HEK293 (cell line): Measurements from ENCODE around the gene PRMT1.

Source experiments
- CTCF ChIP-seq: fragments of 450-650 bp; formaldehyde crosslinking; IDR thresholded peaks from 2 replicates; pipeline ENCODE4 v1.5.1; 2016; ENCODE audit warnings: missing biosample characterization, missing genetic modification characterization
- FEZF1 ChIP-seq: fragments of 450-650 bp; formaldehyde crosslinking; IDR thresholded peaks from 2 replicates; pipeline ENCODE4 v1.5.1; 2016; ENCODE audit warnings: missing biosample characterization, missing genetic modification characterization
- KLF8 ChIP-seq: fragments of 450-650 bp; formaldehyde crosslinking; IDR thresholded peaks from 2 replicates; pipeline ENCODE4 v1.5.1; 2016; ENCODE audit warnings: missing biosample characterization, missing genetic modification characterization
- OVOL3 ChIP-seq: fragments of 450-650 bp; formaldehyde crosslinking; IDR thresholded peaks from 2 replicates; pipeline ENCODE4 v1.5.1; 2016; ENCODE audit warnings: missing biosample characterization, missing genetic modification characterization
- PBX3 ChIP-seq: sonication (generic); formaldehyde crosslinking; IDR thresholded peaks from 2 replicates; pipeline ENCODE4 v1.8.1; 2022; ENCODE audit warnings: mild to moderate bottlenecking, moderate library complexity, missing genetic modification reagents
- SCRT2 ChIP-seq: fragments of 450-650 bp; formaldehyde crosslinking; IDR thresholded peaks from 2 replicates; pipeline ENCODE4 v1.5.1; 2016; ENCODE audit warnings: missing biosample characterization, missing genetic modification characterization
- SETDB1 ChIP-seq: IDR thresholded peaks from one replicate; pipeline ENCODE4 v1.6.1; 2017; ENCODE audit warnings: mild to moderate bottlenecking, low read length, moderate library complexity, mixed read lengths; ENCODE audit not compliant: insufficient read length
- SP3 ChIP-seq: fragments of 450-650 bp; formaldehyde crosslinking; IDR thresholded peaks from 2 replicates; pipeline ENCODE4 v1.5.1; 2016; ENCODE audit warnings: missing biosample characterization, missing genetic modification characterization
- YY2 ChIP-seq: fragments of 450-650 bp; formaldehyde crosslinking; IDR thresholded peaks from 2 replicates; pipeline ENCODE4 v1.5.1; 2016; ENCODE audit warnings: missing biosample characterization, missing genetic modification characterization
- ZBTB44 ChIP-seq: fragments of 450-650 bp; IDR thresholded peaks from 2 replicates; pipeline ENCODE4 v1.5.1; 2018; ENCODE audit warnings: missing biosample characterization, mild to moderate bottlenecking, missing genetic modification characterization
- ZBTB7A ChIP-seq: fragments of 450-650 bp; formaldehyde crosslinking; IDR thresholded peaks from 2 replicates; pipeline ENCODE4 v1.5.1; 2016; ENCODE audit warnings: low read depth, missing biosample characterization, missing genetic modification characterization
- ZBTB8A ChIP-seq: fragments of 450-650 bp; formaldehyde crosslinking; IDR thresholded peaks from 2 replicates; pipeline ENCODE4 v1.5.1; 2016; ENCODE audit warnings: missing biosample characterization, missing genetic modification characterization
- ZFP3 ChIP-seq: fragments of 450-650 bp; formaldehyde crosslinking; IDR thresholded peaks from 2 replicates; pipeline ENCODE4 v1.5.1; 2016; ENCODE audit warnings: low read depth, missing biosample characterization, missing genetic modification characterization
- ZNF114 ChIP-seq: fragments of 450-650 bp; formaldehyde crosslinking; IDR thresholded peaks from 2 replicates; pipeline ENCODE4 v1.5.0; 2017; ENCODE audit warnings: missing biosample characterization, missing genetic modification characterization
- ZNF140 ChIP-seq: fragments of 450-650 bp; formaldehyde crosslinking; IDR thresholded peaks from 2 replicates; pipeline ENCODE4 v1.5.1; 2016; ENCODE audit warnings: missing biosample characterization, missing genetic modification characterization
- ZNF169 ChIP-seq: fragments of 450-650 bp; formaldehyde crosslinking; IDR thresholded peaks from 2 replicates; pipeline ENCODE4 v1.5.1; 2016; ENCODE audit warnings: missing biosample characterization, missing genetic modification characterization
- ZNF174 ChIP-seq: fragments of 450-650 bp; formaldehyde crosslinking; IDR thresholded peaks from 2 replicates; pipeline ENCODE4 v1.5.0; 2017; ENCODE audit warnings: missing biosample characterization, mild to moderate bottlenecking, missing genetic modification characterization
- ZNF311 ChIP-seq: fragments of 450-650 bp; formaldehyde crosslinking; IDR thresholded peaks from 2 replicates; pipeline ENCODE4 v1.5.1; 2017; ENCODE audit warnings: missing biosample characterization, missing genetic modification characterization, borderline replicate concordance
- ZNF350 ChIP-seq: fragments of 450-650 bp; formaldehyde crosslinking; IDR thresholded peaks from 2 replicates; pipeline ENCODE4 v1.5.0; 2017; ENCODE audit warnings: missing biosample characterization, mild to moderate bottlenecking, missing genetic modification characterization
- ZNF354C ChIP-seq: fragments of 450-650 bp; formaldehyde crosslinking; IDR thresholded peaks from 2 replicates; pipeline ENCODE4 v1.5.1; 2016; ENCODE audit warnings: missing biosample characterization, missing genetic modification characterization, low read depth, borderline replicate concordance
- ZNF366 ChIP-seq: fragments of 450-650 bp; formaldehyde crosslinking; conservative IDR thresholded peaks from 2 replicates; pipeline ENCODE4 v1.5.1; 2016; ENCODE audit warnings: missing biosample characterization, missing genetic modification characterization
- ZNF37A ChIP-seq: fragments of 450-650 bp; IDR thresholded peaks from 2 replicates; pipeline ENCODE4 v1.5.1; 2018; ENCODE audit warnings: missing biosample characterization, missing genetic modification characterization
- ZNF426 ChIP-seq: fragments of 450-650 bp; formaldehyde crosslinking; IDR thresholded peaks from 2 replicates; pipeline ENCODE4 v1.5.1; 2017; ENCODE audit warnings: missing biosample characterization, missing genetic modification characterization, mild to moderate bottlenecking, inconsistent platforms, moderate library complexity
- ZNF561 ChIP-seq: fragments of 450-650 bp; IDR thresholded peaks from 2 replicates; pipeline ENCODE4 v1.5.1; 2018; ENCODE audit warnings: missing biosample characterization, missing genetic modification characterization, borderline replicate concordance
- ZNF610 ChIP-seq: fragments of 450-650 bp; formaldehyde crosslinking; IDR thresholded peaks from 2 replicates; pipeline ENCODE4 v1.5.1; 2016; ENCODE audit warnings: missing biosample characterization, missing genetic modification characterization, borderline replicate concordance
- ZNF629 ChIP-seq: fragments of 450-650 bp; formaldehyde crosslinking; IDR thresholded peaks from 2 replicates; pipeline ENCODE4 v1.5.1; 2017; ENCODE audit warnings: missing biosample characterization, missing genetic modification characterization
- ZNF768 ChIP-seq: fragments of 450-650 bp; formaldehyde crosslinking; IDR thresholded peaks from 2 replicates; pipeline ENCODE4 v1.5.1; 2018; ENCODE audit warnings: missing biosample characterization, mild to moderate bottlenecking, missing genetic modification characterization
- ZNF776 ChIP-seq: fragments of 450-650 bp; formaldehyde crosslinking; IDR thresholded peaks from 2 replicates; pipeline ENCODE4 v1.5.0; 2017; ENCODE audit warnings: missing biosample characterization, missing genetic modification characterization, borderline replicate concordance
- ZNF792 ChIP-seq: fragments of 450-650 bp; formaldehyde crosslinking; IDR thresholded peaks from 2 replicates; pipeline ENCODE4 v1.5.1; 2016; ENCODE audit warnings: missing biosample characterization, missing genetic modification characterization
- ZSCAN23 ChIP-seq: fragments of 450-650 bp; formaldehyde crosslinking; IDR thresholded peaks from 2 replicates; pipeline ENCODE4 v1.5.1; 2016; ENCODE audit warnings: missing biosample characterization, missing genetic modification characterization
- ZSCAN30 ChIP-seq: fragments of 450-650 bp; IDR thresholded peaks from 2 replicates; pipeline ENCODE4 v1.5.1; 2018; ENCODE audit warnings: missing biosample characterization, mild to moderate bottlenecking, missing genetic modification characterization, moderate library complexity
- ZXDB ChIP-seq: fragments of 450-650 bp; formaldehyde crosslinking; IDR thresholded peaks from 2 replicates; pipeline ENCODE4 v1.5.1; 2016; ENCODE audit warnings: missing biosample characterization, missing genetic modification characterization

The PRMT1 gene

GRCh38 chr19:49691243-49692146 lies 14.4 kb downstream of the PRMT1 start (continued):
- TF ChIP-seq ZNF629 (no peak), ZBTB8A (tag by site-specific recombination) (no peak), ZNF354C (tag by site-specific recombination) (no peak), CTCF (tag by site-specific recombination) (no peak), PBX3 (CRISPR knock-in tag) (no peak), SCRT2 (tag by site-specific recombination) (peak; percentile 63), ZNF366 (tag by site-specific recombination) (0 out of 2 replicates have a peak, but pooled peaks have one; percentile 27), SETDB1 (no peak), KLF8 (no peak), ZNF114 (tag by site-specific recombination) (no peak), ZNF174 (tag by site-specific recombination) (no peak), ZNF350 (tag by site-specific recombination) (no peak), ZFP3 (no peak), ZNF768 (no peak), ZNF792 (tag by site-specific recombination) (no peak), ZXDB (tag by site-specific recombination) (no peak), YY2 (tag by site-specific recombination) (no peak), ZNF610 (tag by site-specific recombination) (no peak), ZNF311 (no peak), SP3 (tag by site-specific recombination) (0 out of 2 replicates have a peak, but pooled peaks have one; percentile 9), OVOL3 (tag by site-specific recombination) (no peak), ZNF37A (no peak), ZNF776 (no peak), ZBTB44 (tag by site-specific recombination) (no peak), ZNF140 (tag by site-specific recombination) (no peak), ZBTB7A (tag by site-specific recombination) (no peak), ZSCAN23 (tag by site-specific recombination) (no peak), FEZF1 (tag by site-specific recombination) (no peak), ZNF561 (tag by site-specific recombination) (no peak), ZSCAN30 (tag by site-specific recombination) (no peak), ZNF169 (tag by site-specific recombination) (no peak), ZNF426 (tag by site-specific recombination) (no peak)
